Measurements from ENCODE around the gene BNIP3.
"Not testable (repeated sequence)": the region's sequence is repeated elsewhere in the genome, so short reads cannot be mapped to it uniquely, and the experiment has no call there.

Gene BNIP3

GRCh38 chr10:131959841-131960240, 21.9 kb downstream of the BNIP3 start:
- no peaks in the 10 kb centered on the region for H3F3A ChIP-seq (ENCODE audit: insufficient read depth)
- H3K9ac ChIP-seq (ENCODE audit: low read length): no peak overlapping the region
- H3K27ac ChIP-seq (ENCODE audit: low read depth, low read length): no peak overlapping the region
- H3K36me3 ChIP-seq (ENCODE audit: low read length): no peaks in the 10 kb centered on the region
- no peaks in the 10 kb centered on the region for H3K27me3 ChIP-seq (ENCODE audit: low read length)
- H3K4me2 ChIP-seq (ENCODE audit: low read depth, low read length, poor library complexity, severe bottlenecking): no peak overlapping the region
- H2AFZ ChIP-seq (ENCODE audit: low read depth, low read length, severe bottlenecking): no peak overlapping the region
- H3K9me3 ChIP-seq (ENCODE audit: insufficient read depth, low read length): no peaks in the 10 kb centered on the region
- H3K79me2 ChIP-seq (ENCODE audit: insufficient read depth, low read length): no peaks in the 10 kb centered on the region
- no peaks in the 10 kb centered on the region for H3K9me2 ChIP-seq (replicated peaks; ENCODE audit: insufficient read depth, low read length)
- TF ChIP-seq, protein P1, sequence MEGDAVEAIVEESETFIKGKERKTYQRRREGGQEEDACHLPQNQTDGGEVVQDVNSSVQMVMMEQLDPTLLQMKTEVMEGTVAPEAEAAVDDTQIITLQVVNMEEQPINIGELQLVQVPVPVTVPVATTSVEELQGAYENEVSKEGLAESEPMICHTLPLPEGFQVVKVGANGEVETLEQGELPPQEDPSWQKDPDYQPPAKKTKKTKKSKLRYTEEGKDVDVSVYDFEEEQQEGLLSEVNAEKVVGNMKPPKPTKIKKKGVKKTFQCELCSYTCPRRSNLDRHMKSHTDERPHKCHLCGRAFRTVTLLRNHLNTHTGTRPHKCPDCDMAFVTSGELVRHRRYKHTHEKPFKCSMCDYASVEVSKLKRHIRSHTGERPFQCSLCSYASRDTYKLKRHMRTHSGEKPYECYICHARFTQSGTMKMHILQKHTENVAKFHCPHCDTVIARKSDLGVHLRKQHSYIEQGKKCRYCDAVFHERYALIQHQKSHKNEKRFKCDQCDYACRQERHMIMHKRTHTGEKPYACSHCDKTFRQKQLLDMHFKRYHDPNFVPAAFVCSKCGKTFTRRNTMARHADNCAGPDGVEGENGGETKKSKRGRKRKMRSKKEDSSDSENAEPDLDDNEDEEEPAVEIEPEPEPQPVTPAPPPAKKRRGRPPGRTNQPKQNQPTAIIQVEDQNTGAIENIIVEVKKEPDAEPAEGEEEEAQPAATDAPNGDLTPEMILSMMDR (IDR thresholded peaks at IDR 0.05; ENCODE audit: insufficient read depth, low read length, poor library complexity, severe bottlenecking): no peak
- H4K20me1 ChIP-seq (ENCODE audit: low read depth, low read length): no peaks in the 10 kb centered on the region
- no peak overlapping the region for H3K4me3 ChIP-seq (ENCODE audit: insufficient read depth, low read length, poor library complexity, severe bottlenecking)

GRCh38 chr10:131955591-131956340, 26.0 kb downstream of the BNIP3 start:
- Histone ChIP-seq H2AFZ (ENCODE audit: low read depth, low read length, severe bottlenecking) (no peak overlapping the region), H3K9me2 (replicated peaks; ENCODE audit: insufficient read depth, low read length) (no peaks in the 10 kb centered on the region), H3K27me3 (ENCODE audit: low read length) (no peaks in the 10 kb centered on the region), H3K79me2 (ENCODE audit: insufficient read depth, low read length) (no peaks in the 10 kb centered on the region), H3K4me3 (ENCODE audit: insufficient read depth, low read length, poor library complexity, severe bottlenecking) (no peak overlapping the region), H3K27ac (ENCODE audit: low read depth, low read length) (no peak overlapping the region), H3K9ac (ENCODE audit: low read length) (no peak overlapping the region), H3K9me3 (ENCODE audit: insufficient read depth, low read length) (no peaks in the 10 kb centered on the region), H3F3A (ENCODE audit: insufficient read depth) (no peaks in the 10 kb centered on the region), H3K36me3 (ENCODE audit: low read length) (no peaks in the 10 kb centered on the region), H3K4me2 (ENCODE audit: low read depth, low read length, poor library complexity, severe bottlenecking) (no peak overlapping the region), H4K20me1 (ENCODE audit: low read depth, low read length) (no peaks in the 10 kb centered on the region)
- TF ChIP-seq EZH2phosphoT487 (conservative IDR thresholded peaks at IDR 0.05; ENCODE audit: low read length): no peak
- TF ChIP-seq, protein P1 (IDR thresholded peaks at IDR 0.05; ENCODE audit: insufficient read depth, low read length, poor library complexity, severe bottlenecking): no peak

DNA sequence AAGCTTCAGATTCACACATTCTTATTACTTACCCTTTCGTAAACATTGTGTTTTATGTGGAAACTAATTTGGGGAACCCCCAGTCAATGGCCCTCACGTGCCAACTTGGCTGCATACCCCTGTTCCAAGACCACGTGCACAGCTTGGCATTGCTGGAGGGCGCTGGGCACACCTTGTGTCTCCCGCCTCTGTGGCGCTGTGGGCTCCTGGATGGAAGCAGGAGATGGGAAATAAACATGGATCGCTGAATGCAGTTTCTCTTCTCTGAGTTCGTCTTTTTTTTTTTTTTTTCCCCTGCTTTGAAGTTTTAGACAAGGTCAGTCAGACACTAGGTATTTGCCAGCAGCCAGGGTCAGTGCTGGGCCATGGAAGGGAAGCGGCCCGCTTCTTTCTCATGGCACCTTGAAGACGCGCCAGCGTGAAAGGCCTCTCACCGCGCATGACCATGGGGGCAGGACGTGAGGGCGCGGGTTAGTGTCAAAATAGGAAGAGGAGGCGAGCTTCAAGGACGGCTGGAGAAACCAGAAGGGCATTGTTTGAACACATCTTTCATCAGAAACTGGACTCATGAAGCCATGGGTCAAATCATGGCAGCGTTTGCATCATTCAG, 27.3 kb downstream of the BNIP3 start:
- Histone ChIP-seq H4K20me1 (ENCODE audit: low read depth, low read length) (no peaks in the 10 kb centered on the region), H3K9me3 (ENCODE audit: insufficient read depth, low read length) (no peaks in the 10 kb centered on the region), H3F3A (ENCODE audit: insufficient read depth) (no peaks in the 10 kb centered on the region), H3K79me2 (ENCODE audit: insufficient read depth, low read length) (no peaks in the 10 kb centered on the region), H3K9me2 (replicated peaks; ENCODE audit: insufficient read depth, low read length) (no peaks in the 10 kb centered on the region), H3K36me3 (ENCODE audit: low read length) (no peaks in the 10 kb centered on the region), H3K9ac (ENCODE audit: low read length) (no peak overlapping the region), H3K4me2 (ENCODE audit: low read depth, low read length, poor library complexity, severe bottlenecking) (no peak overlapping the region), H3K4me3 (ENCODE audit: insufficient read depth, low read length, poor library complexity, severe bottlenecking) (no peak overlapping the region), H3K27me3 (ENCODE audit: low read length) (no peaks in the 10 kb centered on the region), H3K27ac (ENCODE audit: low read depth, low read length) (no peak overlapping the region), H2AFZ (ENCODE audit: low read depth, low read length, severe bottlenecking) (no peak overlapping the region)
- TF ChIP-seq EZH2phosphoT487 (conservative IDR thresholded peaks at IDR 0.05; ENCODE audit: low read length): no peak
- TF ChIP-seq, protein P1 (IDR thresholded peaks at IDR 0.05; ENCODE audit: insufficient read depth, low read length, poor library complexity, severe bottlenecking): no peak

DNA sequence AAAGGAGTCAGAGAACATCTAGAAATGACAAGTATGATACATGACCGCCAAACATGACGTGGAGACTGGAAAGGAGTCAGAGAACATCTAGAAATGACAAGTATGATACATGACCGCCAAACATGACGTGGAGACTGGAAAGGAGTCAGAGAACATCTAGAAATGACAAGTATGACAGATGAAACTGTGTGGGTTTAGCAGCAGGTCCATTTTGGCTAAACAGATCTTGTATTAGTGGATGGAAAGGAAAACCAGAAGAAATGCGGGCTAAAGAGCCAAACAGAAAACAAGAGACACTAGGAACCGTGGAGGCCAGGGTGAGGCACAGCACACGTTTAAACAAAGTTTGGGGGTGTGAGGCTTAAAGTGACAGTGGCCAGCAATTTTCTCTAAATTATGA, 31.8 kb downstream of the BNIP3 start:
- not testable (repeated sequence) for H3K4me2 ChIP-seq (ENCODE audit: low read depth, low read length, poor library complexity, severe bottlenecking); H3K79me2 ChIP-seq (ENCODE audit: insufficient read depth, low read length); H3K9me2 ChIP-seq (replicated peaks; ENCODE audit: insufficient read depth, low read length); H2AFZ ChIP-seq (ENCODE audit: low read depth, low read length, severe bottlenecking); H3K4me3 ChIP-seq (ENCODE audit: insufficient read depth, low read length, poor library complexity, severe bottlenecking); H4K20me1 ChIP-seq (ENCODE audit: low read depth, low read length); H3K9me3 ChIP-seq (ENCODE audit: insufficient read depth, low read length); H3K27ac ChIP-seq (ENCODE audit: low read depth, low read length); H3K27me3 ChIP-seq (ENCODE audit: low read length); H3K9ac ChIP-seq (ENCODE audit: low read length); H3F3A ChIP-seq (ENCODE audit: insufficient read depth)
- peaks cover 12% of the 10 kb centered on the region; the same call in 1 of the 2 replicates for H3K36me3 ChIP-seq (ENCODE audit: low read length)
